ENCODE results near the gene MRPS18A. TPM values are rescaled to one million over a fixed set of nuclear protein-coding genes. Genes with fewer than 3 reads are reported as not detected.

Gene MRPS18A
- total and polyA plus RNA-seq, 9 of the 15 experiments (the other 6 are each of a cell fraction or from before 2014, with no cell fraction given), result 87.5 to 243 (median 125) TPM

DNA sequence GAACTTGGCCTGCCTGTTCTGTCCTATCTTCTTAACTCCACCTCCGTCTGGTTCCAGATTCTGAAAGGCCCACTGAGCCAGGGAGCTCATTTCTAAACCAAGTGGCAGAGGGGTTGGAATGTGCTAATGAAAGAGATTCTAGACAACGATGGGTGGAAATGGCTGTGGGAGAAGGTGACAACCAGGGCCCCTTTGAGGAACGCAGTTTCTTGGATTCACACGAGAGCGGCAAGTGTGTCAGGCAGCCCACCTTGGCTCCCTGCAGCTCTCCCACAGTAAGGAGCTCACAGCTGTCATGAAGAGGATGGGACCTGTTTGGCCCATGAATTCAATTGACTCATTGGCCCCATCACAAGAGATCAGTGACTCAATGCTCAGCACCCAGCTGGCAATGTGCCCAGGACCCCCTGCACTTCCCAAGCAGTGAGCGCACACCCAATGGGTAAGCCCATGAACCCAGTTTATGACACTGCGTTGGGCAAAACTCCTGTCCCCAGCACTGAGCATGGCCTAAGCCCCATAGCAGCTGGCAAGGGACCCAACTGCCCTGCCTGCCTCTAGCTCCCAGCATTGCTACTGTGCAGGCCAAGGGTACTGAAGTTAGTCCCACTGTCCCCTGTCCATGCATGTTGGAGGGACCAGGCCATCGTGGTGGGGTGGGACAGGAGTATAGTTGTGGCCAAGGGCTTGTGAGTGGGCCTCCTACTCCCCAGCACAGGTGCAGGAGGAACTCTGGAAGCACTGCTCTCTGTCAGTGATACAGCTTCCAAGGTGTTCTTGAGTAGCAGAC, 16.4 kb downstream of the MRPS18A start:
- Histone ChIP-seq H3K27me3 (ENCODE audit: control insufficient read depth in 2 of 2, insufficient read depth in 2 of 2, low read length in 2 of 2) (no peaks in the 10 kb centered on the region), H3K4me3 (no peak overlapping the region), H3K4me1 (replicated peaks in 1 of 2; ENCODE audit: control insufficient read depth in 2 of 2, insufficient read depth in 2 of 2, low read length in 2 of 2) (peaks cover 40 to 42% of the 10 kb centered on the region in 2 experiments), H3K4me2 (ENCODE audit: insufficient read depth, low read length) (no peak overlapping the region), H3K27ac (ENCODE audit: extremely low read depth, low read depth, low read length) (no peak overlapping the region; the same call in 2 of the 3 replicates), H3K36me3 (ENCODE audit: control insufficient read depth, insufficient read depth, low read length) (peaks cover 58% of the 10 kb centered on the region), H3K9me1 (ENCODE audit: control insufficient read depth, insufficient read depth, low read length) (peaks cover 12% of the 10 kb centered on the region), H2AFZ (ENCODE audit: low read depth, low read length) (no peak overlapping the region), H3K79me2 (ENCODE audit: control insufficient read depth, insufficient read depth, low read length) (no peaks in the 10 kb centered on the region), H3K9ac (ENCODE audit: insufficient read depth in 1 of 2, low read depth in 2 of 2, low read length in 2 of 2) (peak overlapping the region in 1 of 2 experiments; percentile 49; a peak in 1 of 4 replicates), H3K9me3 (replicated peaks; ENCODE audit: control insufficient read depth, insufficient read depth, low read depth, low read length) (no peaks in the 10 kb centered on the region), H4K20me1 (replicated peaks; ENCODE audit: control insufficient read depth, insufficient read depth, low read length) (no peaks in the 10 kb centered on the region; the same call in 1 of the 2 replicates)
- BruUV-seq (replicated peaks), result TSS peak; percentile 27
- in situ Hi-C loops (cut with MboI) (no loop called here), intact Hi-C loops (cut with micrococcal nuclease) (no loop called here)
- no peak for DNase-seq (ENCODE audit: extremely low read depth in 1 of 4, low spot score in 3 of 4)
- CTCF ChIA-PET (ENCODE audit: low intra/inter-chr PET ratio), result no interaction called here
- no peak for FAIRE-seq
- 86% methylated on average over 8 of the region's 8 CpGs for WGBS (ENCODE audit: insufficient coverage, low coverage, missing lambda C conversion rate)
- ATAC-seq, result no peak
- POLR2A ChIA-PET, result interaction anchor here (0.6 to 4.5 kb wide), 14 partner anchors 10 to 122 kb away, joined by 3 to 27 read pairs (median 4); partner anchors contain the start of genes GTPBP2 and MRPS18A
- no peak for TF ChIP-seq RBBP5 (IDR thresholded peaks at IDR 0.05; ENCODE audit: borderline replicate concordance, insufficient read depth, low read length, poor library complexity, severe bottlenecking)
- TF ChIP-seq DDX20 (tag; IDR thresholded peaks at IDR 0.05; ENCODE audit: low read depth), result no peak
- TF ChIP-seq ZNF316 (IDR thresholded peaks at IDR 0.05), result no peak
- peak; percentile 26; the same call in 1 of the 2 replicates for TF ChIP-seq POLR2A (conservative IDR thresholded peaks at IDR 0.05)
- no peak for TF ChIP-seq NBN (IDR thresholded peaks at IDR 0.05; ENCODE audit: low read depth)
- no peak for TF ChIP-seq NFE2 (IDR thresholded peaks at IDR 0.05; ENCODE audit: low read depth)
- no peak for TF ChIP-seq EWSR1 (IDR thresholded peaks at IDR 0.05; ENCODE audit: borderline replicate concordance, low read depth, partially characterized antibody)
- 0 out of 2 replicates have a peak, but pooled peaks have one; percentile 26 for TF ChIP-seq ZNF143 (CRISPR knock-in tag; IDR thresholded peaks at IDR 0.05)
- no peak for TF ChIP-seq SMC3 (conservative IDR thresholded peaks at IDR 0.05; ENCODE audit: insufficient read depth, low read depth, low read length)
- no peak for TF ChIP-seq SIX5 (IDR thresholded peaks at IDR 0.05; ENCODE audit: borderline replicate concordance in 1 of 2, insufficient read depth in 1 of 2, low read depth in 1 of 2, low read length in 2 of 2)
- no peak for TF ChIP-seq OTX1 (CRISPR knock-in tag; IDR thresholded peaks at IDR 0.05)
- TF ChIP-seq POLR2AphosphoS5 (IDR thresholded peaks at IDR 0.05; ENCODE audit: control insufficient read depth, insufficient read depth, low read depth, low read length), result peak; percentile 14; the same call in 1 of the 2 replicates
- TF ChIP-seq, protein P1, sequence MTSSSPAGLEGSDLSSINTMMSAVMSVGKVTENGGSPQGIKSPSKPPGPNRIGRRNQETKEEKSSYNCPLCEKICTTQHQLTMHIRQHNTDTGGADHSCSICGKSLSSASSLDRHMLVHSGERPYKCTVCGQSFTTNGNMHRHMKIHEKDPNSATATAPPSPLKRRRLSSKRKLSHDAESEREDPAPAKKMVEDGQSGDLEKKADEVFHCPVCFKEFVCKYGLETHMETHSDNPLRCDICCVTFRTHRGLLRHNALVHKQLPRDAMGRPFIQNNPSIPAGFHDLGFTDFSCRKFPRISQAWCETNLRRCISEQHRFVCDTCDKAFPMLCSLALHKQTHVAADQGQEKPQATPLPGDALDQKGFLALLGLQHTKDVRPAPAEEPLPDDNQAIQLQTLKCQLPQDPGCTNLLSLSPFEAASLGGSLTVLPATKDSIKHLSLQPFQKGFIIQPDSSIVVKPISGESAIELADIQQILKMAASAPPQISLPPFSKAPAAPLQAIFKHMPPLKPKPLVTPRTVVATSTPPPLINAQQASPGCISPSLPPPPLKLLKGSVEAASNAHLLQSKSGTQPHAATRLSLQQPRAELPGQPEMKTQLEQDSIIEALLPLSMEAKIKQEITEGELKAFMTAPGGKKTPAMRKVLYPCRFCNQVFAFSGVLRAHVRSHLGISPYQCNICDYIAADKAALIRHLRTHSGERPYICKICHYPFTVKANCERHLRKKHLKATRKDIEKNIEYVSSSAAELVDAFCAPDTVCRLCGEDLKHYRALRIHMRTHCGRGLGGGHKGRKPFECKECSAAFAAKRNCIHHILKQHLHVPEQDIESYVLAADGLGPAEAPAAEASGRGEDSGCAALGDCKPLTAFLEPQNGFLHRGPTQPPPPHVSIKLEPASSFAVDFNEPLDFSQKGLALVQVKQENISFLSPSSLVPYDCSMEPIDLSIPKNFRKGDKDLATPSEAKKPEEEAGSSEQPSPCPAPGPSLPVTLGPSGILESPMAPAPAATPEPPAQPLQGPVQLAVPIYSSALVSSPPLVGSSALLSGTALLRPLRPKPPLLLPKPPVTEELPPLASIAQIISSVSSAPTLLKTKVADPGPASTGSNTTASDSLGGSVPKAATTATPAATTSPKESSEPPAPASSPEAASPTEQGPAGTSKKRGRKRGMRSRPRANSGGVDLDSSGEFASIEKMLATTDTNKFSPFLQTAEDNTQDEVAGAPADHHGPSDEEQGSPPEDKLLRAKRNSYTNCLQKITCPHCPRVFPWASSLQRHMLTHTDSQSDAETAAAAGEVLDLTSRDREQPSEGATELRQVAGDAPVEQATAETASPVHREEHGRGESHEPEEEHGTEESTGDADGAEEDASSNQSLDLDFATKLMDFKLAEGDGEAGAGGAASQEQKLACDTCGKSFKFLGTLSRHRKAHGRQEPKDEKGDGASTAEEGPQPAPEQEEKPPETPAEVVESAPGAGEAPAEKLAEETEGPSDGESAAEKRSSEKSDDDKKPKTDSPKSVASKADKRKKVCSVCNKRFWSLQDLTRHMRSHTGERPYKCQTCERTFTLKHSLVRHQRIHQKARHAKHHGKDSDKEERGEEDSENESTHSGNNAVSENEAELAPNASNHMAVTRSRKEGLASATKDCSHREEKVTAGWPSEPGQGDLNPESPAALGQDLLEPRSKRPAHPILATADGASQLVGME (CRISPR knock-in tag; IDR thresholded peaks at IDR 0.05), result no peak
- TF ChIP-seq POLR2B (IDR thresholded peaks at IDR 0.05; ENCODE audit: low read depth, partially characterized antibody), result peak; percentile 32
